ENCODE results near the gene ACER1.

The ACER1 gene

DNA sequence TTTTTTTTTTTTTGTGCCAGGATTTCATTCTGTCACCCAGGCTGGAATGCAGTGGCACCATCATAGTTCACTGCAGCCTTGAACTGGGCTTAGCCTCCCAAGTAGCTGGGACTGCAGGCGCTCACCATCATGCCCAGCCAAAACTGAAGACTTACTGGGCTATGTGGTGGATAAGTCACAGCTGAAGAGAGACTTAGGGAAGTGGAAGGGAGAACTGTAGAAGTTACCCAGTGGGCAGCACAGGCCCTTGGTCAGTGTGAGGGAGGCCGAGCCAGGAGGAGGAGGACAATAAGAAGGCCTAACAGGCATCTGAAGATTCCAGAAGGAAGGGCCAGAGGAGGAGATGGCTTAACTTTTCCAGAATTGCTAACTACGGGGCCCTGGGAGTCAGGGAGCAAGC is 46.3 kb upstream of the ACER1 start:
- H3K36me3 ChIP-seq (ENCODE audit: insufficient read depth, low read length), result peaks cover 39% of the 10 kb centered on the region; the same call in 1 of the 2 replicates

DNA sequence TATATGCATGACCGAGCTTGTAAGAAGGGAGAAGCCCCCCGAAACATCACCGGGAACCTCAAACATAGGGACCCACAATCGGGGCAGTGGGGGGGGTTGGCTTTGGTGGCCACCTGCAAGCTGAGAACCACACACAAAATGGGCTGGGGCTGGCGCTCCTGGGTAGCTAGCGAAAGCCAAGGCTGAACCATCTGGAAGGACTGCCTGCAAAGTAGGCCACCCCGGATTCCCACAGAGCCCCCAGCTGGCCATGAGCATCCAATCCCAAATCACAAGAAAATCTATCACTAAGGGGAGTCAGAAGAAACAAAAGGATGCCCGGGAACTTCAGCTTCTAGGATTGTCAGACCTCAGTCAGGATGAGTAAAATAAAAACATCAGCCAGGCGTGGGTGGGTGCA is 45.1 kb upstream of the ACER1 start:
- Histone ChIP-seq H3K9me2 (replicated peaks; ENCODE audit: low read depth, low read length) (no peaks in the 10 kb centered on the region), H3K36me3 (ENCODE audit: insufficient read depth, low read length) (peaks cover 38% of the 10 kb centered on the region; the same call in 1 of the 2 replicates), H3K79me2 (ENCODE audit: insufficient read depth, low read length) (no peaks in the 10 kb centered on the region), H3K9me3 (ENCODE audit: insufficient read depth, low read depth, low read length) (no peaks in the 10 kb centered on the region), H3K9ac (ENCODE audit: low read depth, low read length, poor library complexity, severe bottlenecking) (no peak overlapping the region), H3K4me2 (ENCODE audit: low read depth, low read length, poor library complexity, severe bottlenecking) (no peak overlapping the region), H3K27me3 (ENCODE audit: insufficient read depth, low read length, poor library complexity, severe bottlenecking) (no peaks in the 10 kb centered on the region), H4K20me1 (ENCODE audit: insufficient read depth, low read length, poor library complexity, severe bottlenecking) (peaks cover 11% of the 10 kb centered on the region), H3K4me1 (ENCODE audit: insufficient read depth, low read length, poor library complexity, severe bottlenecking) (peaks cover 5% of the 10 kb centered on the region), H3K4me3 (ENCODE audit: low read length, poor library complexity, severe bottlenecking) (no peak overlapping the region), H3F3A (ENCODE audit: low read depth) (no peaks in the 10 kb centered on the region), H2AFZ (ENCODE audit: low read length) (no peak overlapping the region)
- TF ChIP-seq EZH2phosphoT487 (IDR thresholded peaks at IDR 0.05; ENCODE audit: borderline replicate concordance), result no peak
- TF ChIP-seq, protein P1, sequence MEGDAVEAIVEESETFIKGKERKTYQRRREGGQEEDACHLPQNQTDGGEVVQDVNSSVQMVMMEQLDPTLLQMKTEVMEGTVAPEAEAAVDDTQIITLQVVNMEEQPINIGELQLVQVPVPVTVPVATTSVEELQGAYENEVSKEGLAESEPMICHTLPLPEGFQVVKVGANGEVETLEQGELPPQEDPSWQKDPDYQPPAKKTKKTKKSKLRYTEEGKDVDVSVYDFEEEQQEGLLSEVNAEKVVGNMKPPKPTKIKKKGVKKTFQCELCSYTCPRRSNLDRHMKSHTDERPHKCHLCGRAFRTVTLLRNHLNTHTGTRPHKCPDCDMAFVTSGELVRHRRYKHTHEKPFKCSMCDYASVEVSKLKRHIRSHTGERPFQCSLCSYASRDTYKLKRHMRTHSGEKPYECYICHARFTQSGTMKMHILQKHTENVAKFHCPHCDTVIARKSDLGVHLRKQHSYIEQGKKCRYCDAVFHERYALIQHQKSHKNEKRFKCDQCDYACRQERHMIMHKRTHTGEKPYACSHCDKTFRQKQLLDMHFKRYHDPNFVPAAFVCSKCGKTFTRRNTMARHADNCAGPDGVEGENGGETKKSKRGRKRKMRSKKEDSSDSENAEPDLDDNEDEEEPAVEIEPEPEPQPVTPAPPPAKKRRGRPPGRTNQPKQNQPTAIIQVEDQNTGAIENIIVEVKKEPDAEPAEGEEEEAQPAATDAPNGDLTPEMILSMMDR (conservative IDR thresholded peaks at IDR 0.05; ENCODE audit: low read length), result no peak

More for the DNA sequence above, 46.3 kb upstream of the ACER1 start:
- H3K4me1 ChIP-seq (ENCODE audit: insufficient read depth, low read length, poor library complexity, severe bottlenecking), result no peaks in the 10 kb centered on the region
- H2AFZ ChIP-seq (ENCODE audit: low read length), result no peak overlapping the region
- no peaks in the 10 kb centered on the region for H3F3A ChIP-seq (ENCODE audit: low read depth)
- no peaks in the 10 kb centered on the region for H3K27me3 ChIP-seq (ENCODE audit: insufficient read depth, low read length, poor library complexity, severe bottlenecking)
- H3K9me3 ChIP-seq (ENCODE audit: insufficient read depth, low read depth, low read length), result no peaks in the 10 kb centered on the region
- TF ChIP-seq, protein P1 (conservative IDR thresholded peaks at IDR 0.05; ENCODE audit: low read length), result no peak
- TF ChIP-seq EZH2phosphoT487 (IDR thresholded peaks at IDR 0.05; ENCODE audit: borderline replicate concordance), result no peak
- H4K20me1 ChIP-seq (ENCODE audit: insufficient read depth, low read length, poor library complexity, severe bottlenecking), result peaks cover under 1% of the 10 kb centered on the region
- no peaks in the 10 kb centered on the region for H3K9me2 ChIP-seq (replicated peaks; ENCODE audit: low read depth, low read length)
- no peak overlapping the region for H3K9ac ChIP-seq (ENCODE audit: low read depth, low read length, poor library complexity, severe bottlenecking)
- no peaks in the 10 kb centered on the region for H3K79me2 ChIP-seq (ENCODE audit: insufficient read depth, low read length)
- no peak overlapping the region for H3K4me2 ChIP-seq (ENCODE audit: low read depth, low read length, poor library complexity, severe bottlenecking)
- no peak overlapping the region for H3K4me3 ChIP-seq (ENCODE audit: low read length, poor library complexity, severe bottlenecking)

DNA sequence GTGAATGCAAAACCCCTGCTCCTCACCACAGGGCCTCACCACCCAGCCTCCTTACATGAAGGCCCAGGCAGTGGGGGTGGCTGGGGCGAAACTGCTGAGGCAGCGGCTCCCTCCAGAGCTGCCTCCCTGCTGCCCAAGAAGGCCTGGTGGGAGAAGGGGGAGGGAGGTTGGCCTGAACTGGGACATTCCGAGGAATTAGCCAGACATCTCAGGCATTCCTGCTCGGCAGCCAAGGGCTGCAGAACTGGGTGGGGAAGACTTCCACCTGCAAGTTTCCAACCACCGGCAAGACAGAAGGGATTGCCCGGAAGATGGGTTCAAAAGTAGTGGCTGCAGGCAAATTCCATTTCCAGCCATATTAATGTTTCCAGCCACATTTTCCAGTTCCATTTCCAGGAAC is 44.6 kb upstream of the ACER1 start:
- Histone ChIP-seq H3K9me3 (ENCODE audit: insufficient read depth, low read depth, low read length) (no peaks in the 10 kb centered on the region), H3K9me2 (replicated peaks; ENCODE audit: low read depth, low read length) (no peaks in the 10 kb centered on the region), H3K4me1 (ENCODE audit: insufficient read depth, low read length, poor library complexity, severe bottlenecking) (peaks cover 6% of the 10 kb centered on the region), H3K4me2 (ENCODE audit: low read depth, low read length, poor library complexity, severe bottlenecking) (no peak overlapping the region), H3K9ac (ENCODE audit: low read depth, low read length, poor library complexity, severe bottlenecking) (no peak overlapping the region), H3K36me3 (ENCODE audit: insufficient read depth, low read length) (peaks cover 34% of the 10 kb centered on the region; the same call in 1 of the 2 replicates), H3K4me3 (ENCODE audit: low read length, poor library complexity, severe bottlenecking) (no peak overlapping the region), H3K27me3 (ENCODE audit: insufficient read depth, low read length, poor library complexity, severe bottlenecking) (no peaks in the 10 kb centered on the region), H2AFZ (ENCODE audit: low read length) (no peak overlapping the region), H3F3A (ENCODE audit: low read depth) (no peaks in the 10 kb centered on the region), H3K79me2 (ENCODE audit: insufficient read depth, low read length) (no peaks in the 10 kb centered on the region), H4K20me1 (ENCODE audit: insufficient read depth, low read length, poor library complexity, severe bottlenecking) (peaks cover 12% of the 10 kb centered on the region)
- no peak for TF ChIP-seq EZH2phosphoT487 (IDR thresholded peaks at IDR 0.05; ENCODE audit: borderline replicate concordance)
- TF ChIP-seq, protein P1 (conservative IDR thresholded peaks at IDR 0.05; ENCODE audit: low read length), result no peak
